ENCODE data around the gene BIRC7.

DNA sequence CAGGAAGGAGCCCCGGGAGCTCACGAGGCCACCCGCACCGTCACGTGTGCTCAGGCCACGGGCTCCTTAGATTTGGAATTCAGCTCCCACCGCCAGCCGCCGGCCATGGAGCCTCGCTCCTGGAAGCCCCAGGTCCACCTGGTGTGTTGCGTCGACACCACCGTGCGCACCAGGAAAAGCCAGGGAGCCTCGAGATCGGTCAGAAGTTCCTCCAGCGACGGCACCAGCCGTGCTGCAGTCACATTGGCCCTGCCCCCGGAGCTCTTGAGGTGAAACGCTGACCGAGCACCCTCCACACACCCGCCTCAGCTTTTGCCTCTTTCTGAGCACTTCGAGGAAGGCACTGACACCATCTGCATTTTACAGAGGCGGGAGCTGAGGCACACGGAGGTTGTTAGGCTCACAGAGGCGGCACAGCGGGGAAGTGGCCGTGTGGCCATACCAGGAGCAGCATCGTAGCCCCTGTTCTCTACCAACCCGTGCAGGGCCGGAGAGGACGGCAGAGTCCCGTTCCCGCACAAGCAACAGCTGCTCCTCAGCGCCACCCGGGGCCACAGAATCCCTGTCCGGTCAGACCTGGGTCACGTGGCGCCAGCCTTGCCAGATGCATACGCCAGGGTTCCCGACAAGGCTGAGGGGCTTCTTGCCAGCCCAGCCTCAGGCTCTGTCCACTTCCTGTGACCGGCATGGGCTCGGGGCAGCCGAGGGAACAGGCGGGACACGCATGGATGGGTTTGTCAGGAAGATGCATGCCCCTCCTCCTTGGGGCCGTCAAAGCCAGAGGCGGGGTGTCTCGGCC is 11.0 kb downstream of the BIRC7 start:
- no peak for TF ChIP-seq POLR2A (IDR thresholded peaks at IDR 0.05; ENCODE audit: low read depth, low read length)
- no peak for TF ChIP-seq POLR2AphosphoS5 (IDR thresholded peaks at IDR 0.05; ENCODE audit: low read depth, low read length)
